ENCODE results near the gene ZBED4. TPM values are rescaled to one million over a fixed set of nuclear protein-coding genes. Genes with fewer than 3 reads are reported as not detected.

The ZBED4 gene
- total RNA-seq, 1 experiment from 2014 or later = 15.3 TPM

DNA sequence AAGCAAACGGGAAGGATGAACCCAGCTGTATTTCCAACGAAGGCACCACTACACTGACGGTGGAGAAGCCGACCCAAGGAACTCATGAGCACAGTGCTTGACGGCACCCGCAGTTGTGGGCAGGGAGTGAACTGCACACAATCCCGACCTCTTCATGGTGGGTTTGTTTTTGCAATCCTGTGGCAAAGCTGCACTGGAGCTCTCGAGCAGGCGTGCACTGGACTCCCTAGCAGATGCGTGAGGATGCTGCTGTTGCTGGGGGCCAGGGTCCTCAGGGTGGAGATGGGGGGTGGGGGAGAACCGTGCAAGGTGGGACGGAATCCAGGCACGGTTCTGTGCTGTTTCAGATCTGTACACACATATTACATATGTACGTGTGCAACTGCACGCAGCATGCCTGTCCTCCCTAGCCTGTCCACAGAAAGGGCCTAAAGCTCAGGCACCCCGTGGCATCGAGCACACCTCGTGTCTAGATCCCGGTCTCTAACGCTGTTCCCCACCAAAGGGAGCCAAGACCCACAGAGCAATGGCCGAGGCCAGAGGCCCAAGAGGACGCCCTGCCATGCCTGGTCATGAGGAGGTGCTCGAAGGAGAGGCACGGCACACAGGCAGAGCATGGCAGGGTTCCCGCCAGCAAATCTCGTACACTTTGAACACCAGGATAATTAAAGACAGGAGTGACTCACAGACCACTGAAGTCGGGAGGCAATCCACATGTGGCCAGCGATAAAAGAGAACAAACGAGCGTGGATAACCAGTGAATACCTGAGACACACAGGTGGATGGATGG is 47.0 kb downstream of the ZBED4 start:
- DNase-seq (ENCODE audit: low spot score) = no peak

DNA sequence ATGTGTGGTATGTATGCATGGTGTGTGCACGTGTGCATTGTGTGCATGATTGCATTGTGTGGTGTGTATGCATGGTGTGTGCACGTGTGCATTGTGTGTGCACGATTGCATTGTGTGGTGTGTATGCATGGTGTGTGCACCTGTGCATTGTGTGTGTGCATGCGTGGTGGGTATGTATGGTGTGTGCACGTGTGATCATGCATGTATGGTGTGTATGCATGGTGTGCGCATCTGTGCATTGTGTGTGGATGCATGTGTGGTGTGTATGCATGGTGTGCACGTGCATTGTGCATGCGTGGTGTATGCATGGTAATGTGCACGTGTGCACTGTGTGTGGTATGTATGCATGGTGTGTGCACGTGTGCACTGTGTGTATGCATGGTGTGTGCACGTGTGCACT is 47.8 kb downstream of the ZBED4 start:
- no peak for DNase-seq (ENCODE audit: low spot score)

DNA sequence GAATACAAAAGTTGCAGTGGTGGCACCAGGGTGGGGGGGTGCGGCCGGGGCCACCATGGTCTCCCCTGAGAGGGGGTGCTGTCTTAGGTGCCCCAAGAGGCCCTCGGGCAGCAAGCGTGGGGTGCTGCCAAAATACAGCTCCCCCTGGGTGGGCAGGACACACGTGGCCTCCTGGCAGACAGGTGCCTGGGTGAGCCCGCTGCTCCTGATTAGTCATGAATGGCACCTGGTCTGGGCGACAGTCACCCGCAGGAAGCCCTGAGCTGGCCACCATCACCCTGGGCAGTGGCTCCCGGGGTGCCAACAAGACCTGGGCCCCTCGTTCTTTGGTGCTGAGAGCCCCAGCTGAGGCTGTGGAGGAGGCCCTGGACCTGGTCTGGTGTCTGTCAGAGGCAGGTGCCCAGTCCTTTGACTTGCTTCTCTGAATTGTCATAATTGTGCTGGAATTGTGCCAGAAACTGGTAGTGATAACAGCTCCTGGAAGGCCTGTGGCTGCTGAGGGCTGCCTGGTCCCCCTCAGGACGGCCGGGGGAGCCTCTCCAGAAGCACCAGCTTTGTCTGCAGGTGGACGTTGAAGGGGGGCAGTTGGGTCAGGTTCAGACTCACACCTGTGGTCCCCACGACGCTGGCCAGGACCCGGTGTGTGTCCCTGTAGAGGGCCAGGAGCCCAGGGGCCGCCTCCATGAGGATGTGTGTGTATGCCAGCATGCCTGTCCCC is 49.8 kb downstream of the ZBED4 start:
- no peak for DNase-seq (ENCODE audit: low spot score)

DNA sequence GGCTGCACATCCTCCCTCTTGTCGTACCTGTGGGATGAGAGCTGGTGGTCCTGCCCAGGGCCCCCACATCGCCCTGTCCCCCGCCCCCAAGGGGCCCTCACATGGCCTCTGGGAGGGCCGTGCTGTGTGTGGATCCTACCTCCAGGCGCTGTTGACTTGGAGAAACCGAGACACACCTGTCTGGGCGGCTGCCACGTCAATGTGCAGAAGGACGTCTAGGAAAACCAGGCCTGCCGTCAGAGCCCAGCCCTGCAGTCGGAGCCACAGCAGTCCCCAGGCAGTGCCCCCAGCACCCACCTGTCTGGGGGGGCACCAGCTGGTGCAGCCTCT is 50.4 kb downstream of the ZBED4 start:
- DNase-seq (ENCODE audit: low spot score) = no peak

DNA sequence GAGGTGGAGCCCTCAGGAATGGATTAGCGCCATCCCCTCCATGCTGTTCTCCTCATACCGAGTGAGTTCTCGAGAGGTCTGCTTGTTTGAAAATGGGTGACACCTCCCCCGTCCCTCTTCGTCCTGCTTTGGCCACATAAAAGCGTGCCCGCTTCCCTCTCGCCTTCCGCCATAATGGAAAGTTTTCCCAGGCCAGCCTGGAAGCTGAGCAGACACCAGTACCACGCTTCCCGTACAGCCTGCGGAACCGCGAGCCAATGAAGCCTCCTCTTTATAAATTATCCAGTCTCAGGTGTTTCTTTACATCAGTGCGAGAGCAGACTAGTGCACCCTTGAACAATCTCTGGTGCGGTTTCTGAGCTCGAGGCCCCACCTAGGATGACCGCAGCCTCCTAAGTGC is 51.8 kb downstream of the ZBED4 start:
- DNase-seq (ENCODE audit: low spot score) = no peak

DNA sequence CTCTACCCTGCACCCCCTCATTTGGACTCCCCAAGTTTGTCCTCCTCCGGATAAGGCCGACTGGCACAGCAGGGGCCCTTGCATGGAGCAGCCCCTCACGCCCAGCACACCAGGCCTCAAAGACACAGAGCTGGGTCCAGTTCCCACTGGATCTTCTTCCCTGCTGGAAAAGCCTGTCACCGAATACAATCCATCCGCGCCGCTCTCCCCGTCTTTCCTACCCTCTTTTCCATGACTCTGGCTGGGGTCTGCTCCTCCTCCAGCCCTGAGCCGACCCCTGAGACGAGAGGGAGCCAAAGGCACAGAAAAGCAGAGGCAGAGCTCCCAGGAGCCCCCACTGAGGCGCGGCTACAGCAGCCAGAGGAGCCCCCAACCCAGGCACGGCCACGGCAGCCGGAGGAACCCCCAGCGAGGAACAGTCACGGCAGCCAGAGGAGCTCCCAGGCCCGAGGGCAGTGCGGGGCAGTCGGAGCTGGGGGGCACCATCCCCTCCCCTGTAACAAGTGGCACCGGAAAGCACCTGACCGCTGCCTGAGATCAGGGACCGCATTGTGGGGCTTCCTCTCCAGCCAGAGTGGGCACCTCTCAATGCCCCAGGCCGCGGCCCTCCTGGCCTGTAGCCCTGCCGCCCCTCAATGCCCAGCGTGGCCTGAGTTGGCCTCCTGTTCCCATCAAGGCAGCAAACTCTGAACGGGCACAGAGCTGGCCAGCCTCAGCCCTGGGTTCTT is 52.6 kb downstream of the ZBED4 start:
- no peak for DNase-seq (ENCODE audit: low spot score)

- no peak for DNase-seq (ENCODE audit: low spot score)
These were observed 53.2 kb downstream of the ZBED4 start for GRCh38 chr22:49906799-49907290.

GRCh38 chr22:49907807-49908206 is 54.2 kb downstream of the ZBED4 start:
- DNase-seq (ENCODE audit: low spot score) = no peak

- no peak for DNase-seq (ENCODE audit: low spot score)
These were observed 56.0 kb downstream of the ZBED4 start for GRCh38 chr22:49909476-49910205.

DNA sequence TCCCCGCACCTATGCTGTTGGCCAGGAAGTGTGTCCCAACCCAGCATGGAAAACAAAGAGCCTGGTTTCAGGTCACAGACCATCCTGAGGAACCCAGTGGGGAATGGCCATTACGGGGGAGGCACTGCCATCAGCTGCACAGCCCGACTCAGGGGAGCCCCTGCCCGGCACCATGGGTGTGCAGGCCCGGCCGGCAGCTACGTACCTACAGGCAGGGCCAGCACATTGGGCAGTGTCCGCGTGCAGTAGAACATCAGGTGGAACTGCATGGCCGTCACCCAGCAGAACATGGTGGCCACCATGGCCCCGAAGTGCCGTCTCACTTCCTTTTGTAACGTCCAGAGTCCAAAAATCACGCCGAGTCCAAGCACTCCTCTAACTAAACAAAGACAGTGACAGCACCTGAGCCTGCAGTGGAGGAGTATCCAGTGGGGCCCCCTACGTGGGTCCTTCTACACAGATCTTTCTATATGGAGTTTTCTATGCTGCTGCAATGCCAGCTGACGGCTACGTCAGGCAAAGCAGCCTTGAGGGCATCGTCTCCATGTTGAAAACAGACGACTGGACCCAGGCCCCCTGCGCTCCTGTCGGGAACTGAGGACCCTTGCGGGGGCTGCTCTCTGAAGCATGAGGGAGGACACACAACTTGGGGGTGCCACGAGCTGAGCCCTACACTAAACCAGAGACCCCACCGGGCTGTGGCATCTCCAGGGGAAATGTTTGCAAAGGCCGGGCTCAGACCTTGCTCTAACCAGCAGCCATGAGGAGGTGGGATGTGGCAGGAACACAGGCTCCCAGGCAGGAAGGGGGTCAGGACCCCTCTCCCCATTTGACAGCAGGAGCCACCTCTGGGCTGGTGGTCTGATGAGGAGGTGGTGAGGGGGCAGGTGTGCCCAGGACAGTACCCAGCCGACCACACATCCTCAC is 56.8 kb downstream of the ZBED4 start:
- no peak for DNase-seq (ENCODE audit: low spot score)

- no peak for DNase-seq (ENCODE audit: low spot score)
These were observed 58.4 kb downstream of the ZBED4 start for GRCh38 chr22:49911881-49912625.

DNA sequence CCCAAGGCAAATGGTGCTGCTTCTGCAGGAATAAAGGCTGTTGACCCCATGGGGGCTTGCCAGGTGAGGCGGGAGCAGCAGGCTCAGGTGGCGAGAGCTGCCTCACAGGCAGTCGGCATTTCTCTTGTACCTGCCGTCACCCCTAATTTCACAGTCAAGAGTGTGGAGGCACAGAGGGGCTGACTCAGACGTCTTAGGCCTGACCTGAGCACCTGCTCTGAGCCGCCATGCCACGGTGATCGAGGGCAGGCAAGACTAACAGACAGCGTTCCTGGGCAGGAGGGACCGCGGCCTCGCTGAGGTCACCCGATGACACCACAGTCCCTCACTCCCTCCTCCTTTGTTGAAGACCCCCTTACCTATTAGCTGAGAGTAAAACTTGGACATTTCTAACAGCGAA is 59.4 kb downstream of the ZBED4 start:
- DNase-seq (ENCODE audit: low spot score) = no peak

DNA sequence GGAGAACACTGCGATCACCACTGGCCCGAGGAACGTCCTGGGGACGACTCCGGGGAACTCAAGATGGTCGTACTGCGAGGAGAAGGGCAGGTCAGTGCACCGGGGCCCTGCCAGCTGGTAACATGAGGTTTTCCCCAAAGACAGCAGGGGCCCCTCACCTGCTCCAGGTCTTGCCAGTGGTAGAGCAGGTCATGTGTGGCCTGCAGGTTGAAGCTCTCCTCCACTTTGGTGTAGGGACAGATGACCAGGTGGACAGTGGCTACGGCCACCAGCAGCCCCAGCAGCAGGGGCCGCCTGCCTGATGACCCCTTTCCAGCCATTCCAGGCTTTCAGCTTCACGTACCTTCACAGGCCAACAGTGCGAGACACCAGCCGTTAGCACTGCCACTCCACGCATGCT is 59.8 kb downstream of the ZBED4 start:
- DNase-seq (ENCODE audit: low spot score) = no peak

GRCh38 chr22:49914256-49914655 is 60.6 kb downstream of the ZBED4 start:
- no peak for DNase-seq (ENCODE audit: low spot score)

DNA sequence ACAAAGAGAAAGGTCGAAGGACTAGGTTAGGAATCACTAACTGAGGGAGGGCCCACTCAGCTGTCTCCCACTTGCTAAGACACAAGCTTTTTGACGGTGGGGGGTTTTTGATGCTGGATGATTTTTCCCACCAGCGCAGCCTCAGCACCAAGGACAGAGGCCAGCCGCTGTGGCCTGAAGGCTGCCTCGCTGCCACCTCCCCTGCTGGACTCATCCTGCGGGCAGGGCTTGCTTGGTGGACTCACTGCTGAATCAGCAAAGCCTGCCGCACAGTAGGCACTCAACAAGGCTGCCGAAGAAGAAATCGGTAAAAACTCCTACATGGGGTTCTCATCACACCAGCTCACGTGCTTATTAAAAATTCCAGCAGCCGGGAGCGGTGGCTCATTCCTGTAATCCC is 62.0 kb downstream of the ZBED4 start:
- DNase-seq (ENCODE audit: low spot score) = no peak

DNA sequence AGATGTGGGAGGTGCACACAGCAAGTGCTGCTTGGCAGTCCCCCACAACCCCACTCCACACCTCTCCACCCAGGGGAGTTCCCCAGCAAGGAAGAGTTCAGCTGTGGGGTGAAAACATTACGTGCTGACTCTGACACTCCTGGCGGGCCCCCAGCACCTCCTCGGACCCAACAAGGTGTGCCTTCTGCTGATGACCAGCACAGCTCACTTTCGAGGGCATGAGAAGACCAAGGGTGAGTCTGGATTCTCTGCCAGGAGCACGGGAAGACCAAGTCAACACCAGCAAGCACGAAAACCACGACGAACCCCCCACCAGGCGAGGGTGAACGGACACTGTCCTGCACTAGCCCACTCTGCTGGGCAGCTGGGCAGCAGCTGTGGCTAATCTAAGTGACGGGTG is 63.2 kb downstream of the ZBED4 start:
- no peak for DNase-seq (ENCODE audit: low spot score)

GRCh38 chr22:49917974-49918910 is 64.6 kb downstream of the ZBED4 start, which contains the start of the genes ALG12 and CRELD2:
TSS of gene ALG12 (minus strand) at chr22:49918438. CDS start at chr22:49913765, 4,673 bp downstream.
TSS of gene CRELD2 (plus strand) at chr22:49918634. CDS start at chr22:49918770, 136 bp downstream.
- DNase-seq (ENCODE audit: low spot score) = peak; percentile 88
